Ishikawa (cell line): ENCODE data around the gene CCDC174.

ENCODE experiments used
- CEBPB ChIP-seq: IDR thresholded peaks from 2 replicates; pipeline ENCODE4 v1.6.1; 2012
- CREB1 ChIP-seq: IDR thresholded peaks from 2 replicates; pipeline ENCODE4 v1.6.1; 2012; ENCODE audit warnings: low read depth
- EGR1 ChIP-seq: IDR thresholded peaks from 2 replicates; pipeline ENCODE4 v1.6.1; 2012
- EP300 ChIP-seq: IDR thresholded peaks from 2 replicates; pipeline ENCODE4 v1.6.1; 2012; ENCODE audit warnings: borderline replicate concordance
- FOXM1 ChIP-seq: IDR thresholded peaks from 2 replicates; pipeline ENCODE4 v1.6.1; 2012; ENCODE audit warnings: low read depth, borderline replicate concordance
- NFIC ChIP-seq: IDR thresholded peaks from 2 replicates; pipeline ENCODE4 v1.6.1; 2012
- RAD21 ChIP-seq: IDR thresholded peaks from 2 replicates; pipeline ENCODE4 v1.6.1; 2012; ENCODE audit warnings: low read depth
- REST ChIP-seq: IDR thresholded peaks from 2 replicates; pipeline ENCODE4 v1.6.1; 2012; ENCODE audit warnings: low read depth, mild to moderate bottlenecking
- TAF1 ChIP-seq: IDR thresholded peaks from 2 replicates; pipeline ENCODE4 v1.6.1; 2012; ENCODE audit warnings: low read depth, mild to moderate bottlenecking
- TCF12 ChIP-seq: IDR thresholded peaks from 2 replicates; pipeline ENCODE4 v1.6.1; 2012; ENCODE audit warnings: low read depth
- TEAD4 ChIP-seq: IDR thresholded peaks from 2 replicates; pipeline ENCODE4 v1.6.1; 2012
- USF1 ChIP-seq: IDR thresholded peaks from 2 replicates; pipeline ENCODE4 v1.6.1; 2012
- YY1 ChIP-seq: IDR thresholded peaks from 2 replicates; pipeline ENCODE4 v1.6.1; 2012; ENCODE audit warnings: low read depth
- ZBTB7A ChIP-seq: IDR thresholded peaks from 2 replicates; pipeline ENCODE4 v1.6.1; 2012; ENCODE audit warnings: low read depth
- TF ChIP-seq, protein P1 (sequence below): IDR thresholded peaks from 2 replicates; pipeline ENCODE4 v1.6.1; 2012

CCDC174 gene

DNA sequence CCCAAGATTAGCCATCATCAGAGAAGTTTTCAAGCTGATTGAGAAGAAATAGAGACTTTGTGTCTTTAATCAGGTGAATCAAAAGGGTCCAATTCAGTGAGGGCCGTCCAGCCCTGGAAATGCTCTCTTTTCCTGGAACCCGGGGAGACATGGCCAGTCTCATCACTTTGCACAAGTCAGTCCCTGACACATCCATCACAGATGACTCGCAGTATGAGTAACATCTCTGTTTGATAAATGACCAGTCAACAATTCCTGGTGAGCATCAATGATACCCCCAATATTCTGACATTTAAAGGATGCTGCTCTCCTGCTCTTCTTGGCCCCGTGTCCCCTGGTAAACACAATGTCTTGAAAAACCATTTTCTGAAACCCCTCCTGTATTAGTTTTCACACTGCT is 50.1 kb downstream of the CCDC174 start:
- TF ChIP-seq TAF1, result no peak
- no peak for TF ChIP-seq EGR1
- no peak for TF ChIP-seq FOXM1
- TF ChIP-seq RAD21, result no peak
- TF ChIP-seq ZBTB7A, result no peak
- TF ChIP-seq, protein P1, sequence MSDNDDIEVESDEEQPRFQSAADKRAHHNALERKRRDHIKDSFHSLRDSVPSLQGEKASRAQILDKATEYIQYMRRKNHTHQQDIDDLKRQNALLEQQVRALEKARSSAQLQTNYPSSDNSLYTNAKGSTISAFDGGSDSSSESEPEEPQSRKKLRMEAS, result no peak
- no peak for TF ChIP-seq CEBPB
- TF ChIP-seq CREB1, result no peak
- TF ChIP-seq YY1, result no peak
- no peak for TF ChIP-seq REST
- no peak for TF ChIP-seq TCF12

- TF ChIP-seq EP300 (no peak), CEBPB (no peak), ZBTB7A (no peak), YY1 (no peak), USF1 (no peak), NFIC (no peak), RAD21 (no peak), REST (no peak), TEAD4 (no peak), TAF1 (no peak), EGR1 (no peak), TCF12 (no peak), FOXM1 (no peak), CREB1 (no peak)
- TF ChIP-seq, protein P1, result no peak
Measured at GRCh38 chr3:14703128-14703750, 51.7 kb downstream of the CCDC174 start.

GRCh38 chr3:14703791-14704190 is 52.2 kb downstream of the CCDC174 start:
- TF ChIP-seq CREB1 (no peak), USF1 (no peak), EP300 (no peak), EGR1 (no peak), TEAD4 (no peak), YY1 (no peak), TAF1 (no peak), RAD21 (no peak), CEBPB (no peak), TCF12 (no peak), REST (no peak)
- TF ChIP-seq, protein P1, result no peak

DNA sequence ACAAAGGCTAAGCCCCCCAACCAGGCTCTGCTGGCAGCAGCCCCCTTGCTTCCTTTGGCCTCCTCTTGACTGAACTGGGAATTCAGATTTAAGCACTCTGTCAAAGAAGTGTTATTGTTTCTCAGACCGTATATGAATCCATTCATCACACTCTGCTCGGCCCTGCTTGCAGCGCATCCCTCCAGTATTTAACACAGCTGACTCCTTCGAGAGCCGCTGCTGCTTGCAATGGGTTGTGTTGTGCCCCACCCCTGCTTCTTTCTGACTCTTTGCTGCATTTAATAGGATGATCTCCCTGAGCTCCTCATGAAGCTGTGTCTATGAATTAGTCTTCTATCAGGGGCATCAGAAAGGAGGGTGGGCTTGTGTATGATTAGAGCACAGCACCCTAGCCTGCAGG is 54.5 kb downstream of the CCDC174 start:
- TF ChIP-seq ZBTB7A (no peak), RAD21 (no peak), CREB1 (no peak), TEAD4 (no peak), FOXM1 (no peak), TAF1 (no peak), REST (no peak), TCF12 (no peak), USF1 (no peak), YY1 (no peak), EP300 (no peak), CEBPB (no peak), NFIC (no peak), EGR1 (no peak)
- TF ChIP-seq, protein P1, result no peak
